HCT116 (cell line): ENCODE data around the gene CPLANE2. TPM values are rescaled to one million over a fixed set of nuclear protein-coding genes. Genes with fewer than 3 reads are reported as not detected.

Experiments
- ATAC-seq: fragments of 200-7000 bp; cut with Tn5 transposase; 2 replicates; pipeline ENCODE4 v1.9.1; 2020; ENCODE audit warnings: mild to moderate bottlenecking, moderate library complexity
- BruUV-seq: library from RNA; stranded (reverse); fragments of 400-500 nt; replicated peaks from 2 replicates; lab custom pipeline; 2021; lab: Mats Ljungman, UMichigan
- CTCF ChIA-PET: fragments of 300-600 bp; sonication (Branson Sonifier 250); formaldehyde crosslinking; loops from one replicate; lab custom pipeline; 2021; ENCODE audit warnings: antibody characterized with exemption; lab: Charles Lee
- POLR2A ChIA-PET: fragments of 300-600, 350-600 bp; sonication (Branson Sonifier 250); formaldehyde crosslinking; loops from one replicate; lab custom pipeline; 2021; ENCODE audit warnings: antibody characterized with exemption; lab: Charles Lee
- RAD21 ChIA-PET, 2 experiments: fragments of 300-600 bp; sonication (Branson Sonifier 250); formaldehyde crosslinking; loops; one replicate each; lab custom pipeline; 2023; ENCODE audit warnings: low total read pairs in 2 of 2; ENCODE audit not compliant: uncharacterized antibody in 2 of 2, unreplicated experiment in 2 of 2, low non-redundant PET in 1 of 2; lab: Charles Lee
- DNase-seq: peaks from one replicate; pipeline ENCODE4 v3.0.0-alpha.2; 2010; ENCODE audit warnings: low read depth, low spot score
- H2AFZ ChIP-seq: fragments of 200-600 bp; shearing (Covaris generic), sonication (generic); 2 replicates; pipeline ENCODE4 v1.6.1; 2017; ENCODE audit warnings: low read depth, mixed run types, mixed read lengths, antibody characterized with exemption, low read length; ENCODE audit not compliant: poor library complexity, severe bottlenecking
- H3K27ac ChIP-seq: 2 replicates; pipeline ENCODE4 v1.5.1; 2012; ENCODE audit warnings: low read depth, low read length
- H3K27me3 ChIP-seq: fragments of 200-600 bp; sonication (generic); 2 replicates; pipeline ENCODE4 v1.6.1; 2016; ENCODE audit warnings: mixed run types, low read length, mixed read lengths; ENCODE audit not compliant: insufficient read depth
- H3K36me3 ChIP-seq, 2 experiments: fragments of 200-500 bp in 1 of 2; fragments of 200-600 bp in 1 of 2; sonication (Bioruptor generic) in 1 of 2; sonication (generic) in 1 of 2; 2 replicates each; pipeline versions ENCODE4 v1.5.1 to v1.6.1; 2014 to 2016; ENCODE audit warnings: low read length in 2 of 2, inconsistent platforms in 1 of 2, mixed read lengths in 1 of 2, mixed run types in 1 of 2; ENCODE audit not compliant: insufficient read depth in 2 of 2, control insufficient read depth in 1 of 2
- H3K4me1 ChIP-seq, 2 experiments: fragments of 200-600 bp in 1 of 2; sonication (generic) in 1 of 2; 2 replicates each; pipeline versions ENCODE4 v1.5.1 to v1.6.1; 2012 to 2017; ENCODE audit warnings: low read length in 2 of 2, inconsistent platforms in 1 of 2, mild to moderate bottlenecking in 1 of 2, mixed read lengths in 1 of 2, mixed run types in 1 of 2, moderate library complexity in 1 of 2; ENCODE audit not compliant: insufficient read depth in 2 of 2, control insufficient read depth in 1 of 2
- H3K4me2 ChIP-seq: fragments of 200-600 bp; sonication (generic); 2 replicates; pipeline ENCODE4 v1.6.1; 2017; ENCODE audit warnings: mixed run types, low read length, mixed read lengths
- H3K4me3 ChIP-seq, 2 experiments: fragments of 200-600 bp in 1 of 2; sonication (generic) in 1 of 2; replicated peaks in 1 of 2; 2 replicates each; pipeline ENCODE4 v1.5.1; 2011 to 2016; ENCODE audit warnings: low read length in 2 of 2, control low read depth in 1 of 2, low read depth in 1 of 2, mild to moderate bottlenecking in 1 of 2, mixed read lengths in 1 of 2, mixed run types in 1 of 2
- H3K79me2 ChIP-seq: fragments of 200-600 bp; sonication (generic); 2 replicates; pipeline ENCODE4 v1.6.1; 2017; ENCODE audit warnings: mild to moderate bottlenecking, mixed run types, low read length, moderate library complexity, mixed read lengths; ENCODE audit not compliant: insufficient read depth
- H3K9ac ChIP-seq: fragments of 200-600 bp; sonication (generic); 2 replicates; pipeline ENCODE4 v1.6.1; 2016; ENCODE audit warnings: low read length, mixed read lengths
- H3K9me2 ChIP-seq: fragments of 200-600 bp; sonication (generic), shearing (Covaris generic); 2 replicates; pipeline ENCODE4 v1.6.1; 2017; ENCODE audit warnings: mixed run types, mild to moderate bottlenecking, moderate library complexity; ENCODE audit not compliant: insufficient read depth
- H3K9me3 ChIP-seq, 2 experiments: fragments of 200-500 bp in 1 of 2; fragments of 200-600 bp in 1 of 2; sonication (Bioruptor generic) in 1 of 2; sonication (generic) in 1 of 2; 2 replicates each; pipeline ENCODE4 v1.6.1; 2014 to 2017; ENCODE audit warnings: low read length in 2 of 2, mixed read lengths in 2 of 2, inconsistent platforms in 1 of 2, low read depth in 1 of 2, mild to moderate bottlenecking in 1 of 2, mixed run types in 1 of 2, moderate library complexity in 1 of 2; ENCODE audit not compliant: control insufficient read depth in 1 of 2, insufficient read depth in 1 of 2
- H4K20me1 ChIP-seq: fragments of 200-600 bp; sonication (generic), shearing (Covaris generic); 2 replicates; pipeline ENCODE4 v1.6.1; 2017; ENCODE audit warnings: mixed run types, mild to moderate bottlenecking, moderate library complexity; ENCODE audit not compliant: insufficient read depth
- CBX3 ChIP-seq: IDR thresholded peaks from 2 replicates; pipeline ENCODE4 v1.6.1; 2012; ENCODE audit warnings: low read depth
- CEBPB ChIP-seq: IDR thresholded peaks from 2 replicates; pipeline ENCODE4 v1.6.1; 2012; ENCODE audit warnings: low read depth
- CTCF ChIP-seq, 3 experiments: fragments of 200-600 bp in 1 of 3; sonication (generic) in 1 of 3; IDR thresholded peaks in 2 of 3; conservative IDR thresholded peaks in 1 of 3; 2 replicates each; pipeline ENCODE4 v1.5.1; 2012 to 2017; ENCODE audit warnings: low read depth in 2 of 3, low read length in 2 of 3, antibody characterized with exemption in 1 of 3, borderline replicate concordance in 1 of 3, control low read depth in 1 of 3, mild to moderate bottlenecking in 1 of 3, mixed read lengths in 1 of 3, mixed run types in 1 of 3, moderate library complexity in 1 of 3; ENCODE audit not compliant: insufficient read depth in 1 of 3
- ELF1 ChIP-seq: IDR thresholded peaks from 2 replicates; pipeline ENCODE4 v1.6.1; 2012; ENCODE audit warnings: low read depth, borderline replicate concordance
- EZH2 ChIP-seq: fragments of 200-600 bp; sonication (generic); IDR thresholded peaks from 2 replicates; pipeline ENCODE4 v1.6.1; 2017; ENCODE audit warnings: antibody characterized with exemption, mixed run types
- EZH2phosphoT487 ChIP-seq: fragments of 200-600 bp; IDR thresholded peaks from 2 replicates; pipeline ENCODE4 v1.6.1; 2018; ENCODE audit warnings: antibody characterized with exemption, borderline replicate concordance
- FOSL1 ChIP-seq: IDR thresholded peaks from 2 replicates; pipeline ENCODE4 v1.6.1; 2012; ENCODE audit warnings: low read depth
- MAX ChIP-seq: IDR thresholded peaks from 2 replicates; pipeline ENCODE4 v1.6.1; 2012
- RAD21 ChIP-seq: IDR thresholded peaks from 2 replicates; pipeline ENCODE4 v1.6.1; 2012; ENCODE audit warnings: low read depth, mild to moderate bottlenecking
- SIN3A ChIP-seq: IDR thresholded peaks from 2 replicates; pipeline ENCODE4 v1.6.1; 2012; ENCODE audit warnings: low read depth
- TCF7L2 ChIP-seq: IDR thresholded peaks from 2 replicates; pipeline ENCODE4 v1.7.0; 2011; ENCODE audit warnings: borderline replicate concordance, inconsistent platforms; ENCODE audit not compliant: insufficient read depth, insufficient read length; ENCODE audit errors: extremely low read depth
- YY1 ChIP-seq: IDR thresholded peaks from 2 replicates; pipeline ENCODE4 v1.6.1; 2011; ENCODE audit warnings: low read length, low read depth, moderate library complexity, mild to moderate bottlenecking; ENCODE audit not compliant: insufficient replicate concordance; ENCODE audit errors: extremely low read depth
- ZFX ChIP-seq: fragments of 450-650 bp; IDR thresholded peaks from 2 replicates; pipeline ENCODE4 v1.6.1; 2017
- intact Hi-C: fragments of 100-400 bp; cut with micrococcal nuclease; formaldehyde crosslinking; loops from 2 replicates; pipeline ENCODE4 v1.10.0; 2022
- total RNA-seq: library from RNA; stranded (reverse); gene quantifications from one replicate; pipeline ENCODE4 v1.2.1, GENCODE V29; 2021; ENCODE audit not compliant: unreplicated experiment
- TF ChIP-seq, protein P1 (sequence below): IDR thresholded peaks from 2 replicates; pipeline ENCODE4 v1.6.1; 2012; ENCODE audit warnings: low read depth
- TF ChIP-seq, protein P2 (sequence below): IDR thresholded peaks from 2 replicates; pipeline ENCODE4 v1.6.1; 2012

Gene CPLANE2
- total RNA-seq, 1 experiment from 2014 or later, result 8.1 TPM

GRCh38 chr1:16196874-16197273, 40.1 kb downstream of the CPLANE2 start:
- no TSS peak for BruUV-seq

More at GRCh38 chr1:16196874-16197273, 40.1 kb downstream of the CPLANE2 start:
- RAD21 ChIA-PET, result no interaction called here
- POLR2A ChIA-PET, result no interaction called here
- no peak overlapping the region for H3K4me3 ChIP-seq
- no peaks in the 10 kb centered on the region for H3K79me2 ChIP-seq
- intact Hi-C loops, result no loop called here
- H3K36me3 ChIP-seq, result peaks cover 0 to 18% of the 10 kb centered on the region in 2 experiments; a peak in 2 of 4 replicates
- no peaks in the 10 kb centered on the region for H3K9me2 ChIP-seq
- no peak overlapping the region for H3K27ac ChIP-seq
- ATAC-seq (no peak), DNase-seq (no peak)
- H3K27me3 ChIP-seq, result no peaks in the 10 kb centered on the region
- CTCF ChIA-PET, result no interaction called here
- no peaks in the 10 kb centered on the region for H3K9me3 ChIP-seq
- no peaks in the 10 kb centered on the region for H4K20me1 ChIP-seq
- no peak overlapping the region for H2AFZ ChIP-seq
- no peak overlapping the region for H3K4me2 ChIP-seq
- H3K4me1 ChIP-seq, result no peaks in the 10 kb centered on the region
- H3K9ac ChIP-seq, result no peak overlapping the region
- TF ChIP-seq, protein P1, sequence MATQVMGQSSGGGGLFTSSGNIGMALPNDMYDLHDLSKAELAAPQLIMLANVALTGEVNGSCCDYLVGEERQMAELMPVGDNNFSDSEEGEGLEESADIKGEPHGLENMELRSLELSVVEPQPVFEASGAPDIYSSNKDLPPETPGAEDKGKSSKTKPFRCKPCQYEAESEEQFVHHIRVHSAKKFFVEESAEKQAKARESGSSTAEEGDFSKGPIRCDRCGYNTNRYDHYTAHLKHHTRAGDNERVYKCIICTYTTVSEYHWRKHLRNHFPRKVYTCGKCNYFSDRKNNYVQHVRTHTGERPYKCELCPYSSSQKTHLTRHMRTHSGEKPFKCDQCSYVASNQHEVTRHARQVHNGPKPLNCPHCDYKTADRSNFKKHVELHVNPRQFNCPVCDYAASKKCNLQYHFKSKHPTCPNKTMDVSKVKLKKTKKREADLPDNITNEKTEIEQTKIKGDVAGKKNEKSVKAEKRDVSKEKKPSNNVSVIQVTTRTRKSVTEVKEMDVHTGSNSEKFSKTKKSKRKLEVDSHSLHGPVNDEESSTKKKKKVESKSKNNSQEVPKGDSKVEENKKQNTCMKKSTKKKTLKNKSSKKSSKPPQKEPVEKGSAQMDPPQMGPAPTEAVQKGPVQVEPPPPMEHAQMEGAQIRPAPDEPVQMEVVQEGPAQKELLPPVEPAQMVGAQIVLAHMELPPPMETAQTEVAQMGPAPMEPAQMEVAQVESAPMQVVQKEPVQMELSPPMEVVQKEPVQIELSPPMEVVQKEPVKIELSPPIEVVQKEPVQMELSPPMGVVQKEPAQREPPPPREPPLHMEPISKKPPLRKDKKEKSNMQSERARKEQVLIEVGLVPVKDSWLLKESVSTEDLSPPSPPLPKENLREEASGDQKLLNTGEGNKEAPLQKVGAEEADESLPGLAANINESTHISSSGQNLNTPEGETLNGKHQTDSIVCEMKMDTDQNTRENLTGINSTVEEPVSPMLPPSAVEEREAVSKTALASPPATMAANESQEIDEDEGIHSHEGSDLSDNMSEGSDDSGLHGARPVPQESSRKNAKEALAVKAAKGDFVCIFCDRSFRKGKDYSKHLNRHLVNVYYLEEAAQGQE, result no peak
- TF ChIP-seq YY1 (no peak), ZFX (no peak), CBX3 (no peak), CTCF (IDR thresholded peaks at IDR 0.05 in 2 of 3, conservative IDR thresholded peaks at IDR 0.05 in 1 of 3; ENCODE audit: borderline replicate concordance in 1 of 3, insufficient read depth in 1 of 3, low read depth in 2 of 3, low read length in 2 of 3) (no peak), RAD21 (no peak), MAX (no peak), EZH2phosphoT487 (no peak), ELF1 (no peak), SIN3A (no peak), CEBPB (no peak), FOSL1 (no peak), EZH2 (no peak), TCF7L2 (no peak)
- TF ChIP-seq, protein P2, sequence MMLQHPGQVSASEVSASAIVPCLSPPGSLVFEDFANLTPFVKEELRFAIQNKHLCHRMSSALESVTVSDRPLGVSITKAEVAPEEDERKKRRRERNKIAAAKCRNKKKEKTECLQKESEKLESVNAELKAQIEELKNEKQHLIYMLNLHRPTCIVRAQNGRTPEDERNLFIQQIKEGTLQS, result no peak
- TF ChIP-seq, all 23 proteins: peak for 0
